A673 (cell line): ENCODE results near the gene EPHA6. TPM values are rescaled to one million over a fixed set of nuclear protein-coding genes. Genes with fewer than 3 reads are reported as not detected.

ENCODE experiments used
- BruUV-seq: library from RNA; stranded (reverse); fragments of 400-500 nt; replicated peaks from 2 replicates; lab custom pipeline; 2021; lab: Mats Ljungman, UMichigan
- CTCF ChIA-PET: fragments of 300-600 bp; sonication (Branson Sonifier 250); formaldehyde crosslinking; loops from one replicate; lab custom pipeline; 2022; ENCODE audit warnings: antibody characterized with exemption; lab: Charles Lee
- POLR2A ChIA-PET: fragments of 300-600 bp; sonication (Branson Sonifier 250); formaldehyde crosslinking; loops from one replicate; lab custom pipeline; 2022; ENCODE audit warnings: antibody characterized with exemption; ENCODE audit not compliant: low non-redundant PET; lab: Charles Lee
- DNase-seq: peaks from one replicate; pipeline ENCODE4 v3.0.0-alpha.2; 2015; ENCODE audit warnings: low spot score
- H3K27ac ChIP-seq: fragments of 200-600 bp; sonication (generic); 2 replicates; pipeline ENCODE4 v1.5.1; 2016; ENCODE audit warnings: mixed run types, low read depth, mild to moderate bottlenecking, mixed read lengths, antibody characterized with exemption, low read length; ENCODE audit not compliant: poor library complexity, severe bottlenecking
- H3K27me3 ChIP-seq: fragments of 200-600 bp; sonication (generic); replicated peaks from 2 replicates; pipeline ENCODE4 v1.6.1; 2017; ENCODE audit warnings: mixed run types, low read depth, mild to moderate bottlenecking, mixed read lengths, antibody characterized with exemption, low read length; ENCODE audit not compliant: insufficient read depth, poor library complexity
- H3K36me3 ChIP-seq: fragments of 200-600 bp; sonication (generic); 2 replicates; pipeline ENCODE4 v1.6.1; 2016; ENCODE audit warnings: mixed run types, mild to moderate bottlenecking, mixed read lengths, antibody characterized with exemption, low read length; ENCODE audit not compliant: insufficient read depth, poor library complexity, severe bottlenecking
- H3K4me1 ChIP-seq: fragments of 200-600 bp; sonication (generic); 2 replicates; pipeline ENCODE4 v1.6.1; 2017; ENCODE audit warnings: mixed run types, mild to moderate bottlenecking, mixed read lengths, antibody characterized with exemption, low read length; ENCODE audit not compliant: insufficient read depth, poor library complexity, severe bottlenecking
- H3K4me3 ChIP-seq: fragments of 200-600 bp; sonication (generic); 2 replicates; pipeline ENCODE4 v1.5.1; 2016; ENCODE audit warnings: low read depth, mixed run types, mild to moderate bottlenecking, mixed read lengths, low read length; ENCODE audit not compliant: poor library complexity, severe bottlenecking
- H3K9me3 ChIP-seq: fragments of 200-600 bp; sonication (generic); 2 replicates; pipeline ENCODE4 v1.6.1; 2016; ENCODE audit warnings: mixed run types, low read depth, mild to moderate bottlenecking, mixed read lengths, antibody characterized with exemption, low read length; ENCODE audit not compliant: poor library complexity, severe bottlenecking
- CTCF ChIP-seq: fragments of 300-800, 200-600 bp; sonication (generic); conservative IDR thresholded peaks from 2 replicates; pipeline ENCODE4 v1.5.1; 2017; ENCODE audit warnings: low read depth, mild to moderate bottlenecking, antibody characterized with exemption, low read length, moderate library complexity, mixed read lengths
- EZH2 ChIP-seq: fragments of 200-600 bp; sonication (generic); IDR thresholded peaks from 2 replicates; pipeline ENCODE4 v1.6.1; 2017; ENCODE audit warnings: borderline replicate concordance, low read depth, mild to moderate bottlenecking, mixed read lengths, antibody characterized with exemption, low read length; ENCODE audit not compliant: poor library complexity, severe bottlenecking
- intact Hi-C: fragments of 100-400 bp; cut with micrococcal nuclease; formaldehyde crosslinking; loops from one replicate; pipeline ENCODE4 v1.10.0; 2022; ENCODE audit not compliant: unreplicated experiment
- total RNA-seq: library from RNA; stranded (reverse); gene quantifications from 2 replicates; pipeline ENCODE4 v1.2.3, GENCODE V29; 2021

EPHA6 gene
- total RNA-seq, 1 experiment from 2014 or later, result not detected

DNA sequence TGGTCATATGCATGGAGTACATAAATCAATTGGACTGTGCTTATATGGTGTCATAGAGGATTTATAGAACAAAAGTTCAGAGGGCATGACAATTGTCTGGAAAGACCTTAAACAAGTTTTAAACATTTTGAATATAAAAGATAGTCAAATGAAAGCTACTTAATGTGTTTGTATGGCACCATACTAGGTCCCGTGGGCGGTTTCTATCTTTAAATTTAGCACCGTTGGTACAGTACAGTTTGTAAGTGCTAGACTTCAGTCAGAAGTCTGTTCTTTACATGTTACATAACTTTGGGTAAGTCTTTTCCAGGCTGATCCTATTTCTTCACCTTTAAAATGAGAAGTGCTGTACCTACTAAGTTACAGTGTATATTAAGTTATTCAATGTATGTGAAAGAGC lies 576.8 kb downstream of the EPHA6 start:
- Histone ChIP-seq H3K4me1 (no peaks in the 10 kb centered on the region), H3K4me3 (no peak overlapping the region), H3K27me3 (no peaks in the 10 kb centered on the region), H3K9me3 (peaks cover 10% of the 10 kb centered on the region), H3K36me3 (no peaks in the 10 kb centered on the region), H3K27ac (no peak overlapping the region)
- no peak for DNase-seq
- intact Hi-C loops, result no loop called here
- ChIA-PET CTCF (no interaction called here), POLR2A (no interaction called here)
- no TSS peak for BruUV-seq
- TF ChIP-seq CTCF (no peak), EZH2 (no peak)

- CTCF ChIA-PET, result no interaction called here
- POLR2A ChIA-PET, result no interaction called here
- H3K27ac ChIP-seq, result no peak overlapping the region
- H3K4me3 ChIP-seq, result no peak overlapping the region
- no peaks in the 10 kb centered on the region for H3K9me3 ChIP-seq
- no peaks in the 10 kb centered on the region for H3K36me3 ChIP-seq
- TF ChIP-seq EZH2 (no peak), CTCF (no peak)
- H3K27me3 ChIP-seq, result no peaks in the 10 kb centered on the region
- no TSS peak for BruUV-seq
- intact Hi-C loops, result no loop called here
- DNase-seq, result no peak
- H3K4me1 ChIP-seq, result no peaks in the 10 kb centered on the region
Observed at GRCh38 chr3:97409612-97410011, 595.2 kb downstream of the EPHA6 start.

DNA sequence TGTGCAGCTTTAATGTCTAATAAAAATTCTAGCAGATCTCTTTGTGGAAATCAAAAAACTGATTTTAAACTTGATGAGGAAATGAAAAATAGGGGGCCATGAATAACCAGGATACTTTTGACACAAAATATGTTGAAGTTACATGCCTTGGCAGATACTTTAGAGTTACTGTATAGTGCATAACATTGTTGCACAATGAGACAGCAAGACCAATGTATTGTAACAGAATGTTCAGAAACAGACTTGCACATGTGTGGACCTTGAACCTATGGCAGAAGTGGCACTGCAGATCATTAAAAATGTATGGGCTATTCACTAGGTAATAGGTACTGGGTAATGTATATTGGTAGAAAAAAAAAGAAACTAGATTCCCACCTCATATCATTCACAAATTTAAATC lies 607.2 kb downstream of the EPHA6 start:
- intact Hi-C loops, result no loop called here
- BruUV-seq, result no TSS peak
- Histone ChIP-seq H3K4me1 (no peaks in the 10 kb centered on the region), H3K27ac (no peak overlapping the region), H3K36me3 (no peaks in the 10 kb centered on the region), H3K4me3 (no peak overlapping the region), H3K27me3 (no peaks in the 10 kb centered on the region), H3K9me3 (peaks cover 3% of the 10 kb centered on the region)
- no peak for DNase-seq
- CTCF ChIA-PET, result no interaction called here
- POLR2A ChIA-PET, result no interaction called here
- no peak for TF ChIP-seq EZH2
- no peak for TF ChIP-seq CTCF
